Esophagus (tissue), 2 donors: ENCODE measurements around the gene ITPR3. TPM values are rescaled to one million over a fixed set of nuclear protein-coding genes. Genes with fewer than 3 reads are reported as not detected.

ENCODE experiments used
- H3K27ac ChIP-seq, 2 donors: one replicate each; pipeline ENCODE4 v1.5.1; 2013; ENCODE audit warnings: low read depth in 2 of 2, mild to moderate bottlenecking in 2 of 2, inconsistent platforms in 1 of 2, low read length in 1 of 2, moderate library complexity in 1 of 2
- H3K27me3 ChIP-seq, 2 donors: one replicate each; pipeline ENCODE4 v1.6.1; 2013; ENCODE audit warnings: low read length in 2 of 2, control low read depth in 1 of 2, mild to moderate bottlenecking in 1 of 2; ENCODE audit not compliant: insufficient read depth in 2 of 2, control insufficient read depth in 1 of 2
- H3K36me3 ChIP-seq, 2 donors: one replicate each; pipeline ENCODE4 v1.6.1; 2013; ENCODE audit warnings: low read length in 1 of 2; ENCODE audit not compliant: control insufficient read depth in 2 of 2, insufficient read depth in 2 of 2
- H3K4me1 ChIP-seq, 2 donors: one replicate each; pipeline ENCODE4 v1.6.1; 2013; ENCODE audit warnings: low read length in 1 of 2; ENCODE audit not compliant: control insufficient read depth in 2 of 2, insufficient read depth in 2 of 2
- H3K4me3 ChIP-seq, 2 donors: one replicate each; pipeline ENCODE4 v1.5.1; 2013; ENCODE audit warnings: low read length in 2 of 2, mild to moderate bottlenecking in 2 of 2, low read depth in 1 of 2, moderate library complexity in 1 of 2
- H3K9me3 ChIP-seq, 2 donors: one replicate each; pipeline ENCODE4 v1.6.1; 2013; ENCODE audit warnings: mild to moderate bottlenecking in 2 of 2, low read depth in 1 of 2, low read length in 1 of 2, moderate library complexity in 1 of 2; ENCODE audit not compliant: control insufficient read depth in 2 of 2, insufficient read depth in 1 of 2
- WGBS, 2 donors: extraction: QIAGEN DNeasy Blood & Tissue Kit; methylation state at CpG; one replicate each; pipeline ENCODE4 v1.1.7; 2013; 5-methylcytosine and 5-hydroxymethylcytosine counted together
- polyA plus RNA-seq, 2 donors: library from polyadenylated mRNA; stranded (reverse); fragments of 200-250 nt; gene quantifications; one replicate each; pipeline ENCODE4 v1.2.3, GENCODE V29; 2013
- donor health status: healthy with polysubstance abuse.
- donor health status: Bipolar disorder and iron deficiency.

Gene ITPR3
- polyA plus RNA-seq, 2 donors: 11.9 to 15.0 TPM

- peaks cover 9 to 58% of the 10 kb centered on the region in 2 donors for H3K36me3 ChIP-seq
- WGBS, 2 donors: 89 to 100% methylated on average over 2 of the region's 2 CpGs
Measured at GRCh38 chr6:33677689-33678088, 56.6 kb downstream of the ITPR3 start.

GRCh38 chr6:33678233-33678931 lies 57.3 kb downstream of the ITPR3 start:
- no peak overlapping the region for H3K4me3 ChIP-seq
- peaks cover 0 to 2% of the 10 kb centered on the region in 2 donors for H3K9me3 ChIP-seq
- no peaks in the 10 kb centered on the region for H3K27me3 ChIP-seq
- H3K27ac ChIP-seq: no peak overlapping the region
- peaks cover 9 to 62% of the 10 kb centered on the region in 2 donors for H3K36me3 ChIP-seq
- no peaks in the 10 kb centered on the region for H3K4me1 ChIP-seq
- WGBS, 2 donors: 92 to 93% methylated on average over 24 of the region's 24 CpGs

More at GRCh38 chr6:33677689-33678088, 56.6 kb downstream of the ITPR3 start:
- no peaks in the 10 kb centered on the region for H3K4me1 ChIP-seq
- H3K27ac ChIP-seq: no peak overlapping the region
- H3K4me3 ChIP-seq: no peak overlapping the region
- H3K9me3 ChIP-seq: peaks cover 0 to 2% of the 10 kb centered on the region in 2 donors
- H3K27me3 ChIP-seq: no peaks in the 10 kb centered on the region

- Histone ChIP-seq H3K4me1 (no peaks in the 10 kb centered on the region), H3K27me3 (no peaks in the 10 kb centered on the region), H3K4me3 (no peak overlapping the region), H3K27ac (no peak overlapping the region), H3K9me3 (peaks cover 0 to 2% of the 10 kb centered on the region in 2 donors), H3K36me3 (peaks cover 9 to 62% of the 10 kb centered on the region in 2 donors)
- WGBS, 2 donors: 83 to 86% methylated on average over 12 of the region's 12 CpGs
Measured at GRCh38 chr6:33678932-33679490, 57.9 kb downstream of the ITPR3 start.

DNA sequence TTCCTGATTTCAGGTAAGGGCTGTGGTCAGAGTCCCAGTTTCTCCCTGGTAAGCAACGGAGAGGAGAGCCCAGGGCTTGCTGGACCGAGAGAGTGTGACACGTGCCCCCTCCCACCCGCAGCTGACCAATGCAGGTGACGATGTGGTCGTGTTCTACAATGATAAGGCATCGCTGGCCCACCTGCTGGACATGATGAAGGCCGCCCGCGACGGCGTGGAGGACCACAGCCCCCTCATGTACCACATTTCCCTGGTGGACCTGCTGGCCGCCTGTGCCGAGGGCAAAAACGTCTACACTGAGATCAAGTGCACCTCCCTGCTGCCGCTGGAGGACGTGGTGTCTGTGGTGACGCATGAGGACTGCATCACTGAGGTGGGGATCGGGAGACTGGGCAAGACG lies 58.6 kb downstream of the ITPR3 start:
- H3K4me1 ChIP-seq: no peaks in the 10 kb centered on the region
- H3K4me3 ChIP-seq: no peak overlapping the region
- WGBS, 2 donors: 88 to 91% methylated on average over 20 of the region's 20 CpGs
- H3K27ac ChIP-seq: no peak overlapping the region
- H3K27me3 ChIP-seq: no peaks in the 10 kb centered on the region
- H3K36me3 ChIP-seq: peaks cover 6 to 64% of the 10 kb centered on the region in 2 donors
- peaks cover 0 to 2% of the 10 kb centered on the region in 2 donors for H3K9me3 ChIP-seq

DNA sequence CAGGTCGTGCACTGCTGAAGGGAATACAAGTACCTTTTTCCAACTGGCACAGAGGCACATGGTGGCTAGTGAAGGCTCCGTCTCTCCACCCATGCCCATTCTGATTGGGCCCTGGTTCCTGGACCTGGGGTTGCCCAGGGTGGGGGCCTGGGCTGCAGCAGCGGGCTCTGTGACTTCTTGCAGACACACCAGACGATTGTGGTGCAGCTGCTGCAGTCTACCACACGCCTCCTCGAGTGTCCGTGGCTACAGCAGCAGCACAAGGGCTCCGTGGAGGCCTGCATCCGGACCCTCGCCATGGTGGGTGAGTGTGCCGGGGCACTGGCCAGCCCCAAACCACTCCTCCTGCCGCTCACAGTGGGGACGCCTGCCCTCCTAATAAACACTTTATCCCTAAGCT lies 61.2 kb downstream of the ITPR3 start:
- H3K27ac ChIP-seq: no peak overlapping the region
- 95% methylated on average over 13 of the region's 13 CpGs for WGBS, 2 donors
- no peaks in the 10 kb centered on the region for H3K4me1 ChIP-seq
- peaks cover 9 to 71% of the 10 kb centered on the region in 2 donors for H3K36me3 ChIP-seq
- peaks cover 0 to 2% of the 10 kb centered on the region in 2 donors for H3K9me3 ChIP-seq
- no peak overlapping the region for H3K4me3 ChIP-seq
- H3K27me3 ChIP-seq: no peaks in the 10 kb centered on the region

GRCh38 chr6:33683051-33683571 lies 62.0 kb downstream of the ITPR3 start:
- 70 to 78% methylated on average over 15 of the region's 15 CpGs for WGBS, 2 donors
- peaks cover 8 to 66% of the 10 kb centered on the region in 2 donors for H3K36me3 ChIP-seq

DNA sequence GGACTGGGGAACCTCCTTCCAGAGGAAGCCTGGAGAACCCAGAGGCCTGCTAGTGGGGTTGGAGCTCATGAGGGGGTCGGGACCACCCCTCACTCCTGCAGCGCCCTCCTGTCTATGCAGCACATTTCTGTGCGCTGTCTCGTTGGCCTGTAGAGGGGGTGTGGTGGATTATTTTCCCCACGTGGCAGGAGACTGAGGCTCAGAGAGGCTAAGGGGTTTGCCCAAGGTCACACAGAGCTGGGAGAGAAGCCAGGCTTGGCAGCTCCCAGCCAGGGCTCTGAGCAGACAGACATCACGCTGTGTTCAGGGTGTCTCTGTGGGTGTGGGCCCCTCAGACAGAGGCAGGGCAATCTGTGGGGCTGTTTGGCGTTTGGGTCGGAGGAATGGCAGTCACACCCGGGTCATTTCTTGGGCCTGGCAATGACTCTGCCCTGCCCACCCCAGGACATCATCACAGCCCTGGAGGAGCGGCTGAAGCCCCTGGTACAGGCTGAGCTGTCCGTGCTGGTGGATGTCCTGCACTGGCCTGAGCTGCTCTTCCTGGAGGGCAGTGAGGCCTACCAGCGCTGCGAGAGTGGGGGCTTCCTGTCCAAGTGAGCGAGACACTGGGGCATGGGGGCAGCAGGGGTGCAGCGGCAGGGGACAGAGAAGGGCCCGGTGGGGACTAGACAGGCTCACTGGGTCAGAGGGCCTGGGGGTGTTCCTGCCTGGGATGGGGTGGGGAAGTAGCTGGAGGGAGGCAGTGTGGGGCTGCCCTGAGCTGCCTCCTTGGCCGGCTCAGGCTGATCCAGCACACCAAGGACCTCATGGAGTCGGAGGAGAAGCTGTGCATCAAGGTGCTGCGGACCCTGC lies 62.7 kb downstream of the ITPR3 start:
- Histone ChIP-seq H3K4me3 (no peak overlapping the region), H3K4me1 (no peaks in the 10 kb centered on the region), H3K27me3 (no peaks in the 10 kb centered on the region), H3K36me3 (peaks cover 5 to 71% of the 10 kb centered on the region in 2 donors), H3K9me3 (peaks cover 0 to 2% of the 10 kb centered on the region in 2 donors), H3K27ac (no peak overlapping the region)
- 79 to 86% methylated on average over 19 of the region's 19 CpGs for WGBS, 2 donors

More at GRCh38 chr6:33683051-33683571, 62.0 kb downstream of the ITPR3 start:
- no peak overlapping the region for H3K27ac ChIP-seq
- peaks cover 0 to 2% of the 10 kb centered on the region in 2 donors for H3K9me3 ChIP-seq
- H3K4me3 ChIP-seq: no peak overlapping the region
- H3K4me1 ChIP-seq: no peaks in the 10 kb centered on the region
- H3K27me3 ChIP-seq: no peaks in the 10 kb centered on the region

- 94 to 95% methylated on average over 16 of the region's 16 CpGs for WGBS, 2 donors
- Histone ChIP-seq H3K27me3 (no peaks in the 10 kb centered on the region), H3K36me3 (peaks cover 5 to 76% of the 10 kb centered on the region in 2 donors), H3K4me1 (no peaks in the 10 kb centered on the region), H3K4me3 (no peak overlapping the region), H3K27ac (no peak overlapping the region), H3K9me3 (peaks cover 0 to 2% of the 10 kb centered on the region in 2 donors)
Measured at GRCh38 chr6:33684428-33684896, 63.3 kb downstream of the ITPR3 start.

GRCh38 chr6:33684983-33685382 lies 63.9 kb downstream of the ITPR3 start:
- Histone ChIP-seq H3K9me3 (peaks cover 0 to 2% of the 10 kb centered on the region in 2 donors), H3K4me1 (no peaks in the 10 kb centered on the region), H3K27me3 (no peaks in the 10 kb centered on the region), H3K4me3 (no peak overlapping the region), H3K27ac (no peak overlapping the region), H3K36me3 (peaks cover 5 to 76% of the 10 kb centered on the region in 2 donors)
- WGBS, 2 donors: 92 to 98% methylated on average over 6 to 7 of the region's 7 CpGs
